ENCODE measurements around the gene GALNT10.

Gene GALNT10

GRCh38 chr5:154447089-154447725, 256.7 kb downstream of the GALNT10 start:
- no peak for TF ChIP-seq Cebpa-rat (IDR thresholded peaks at IDR 0.05)
- H3K9me3 ChIP-seq (replicated peaks in 1 of 11) = no peaks in the 10 kb centered on the region
- peak overlapping the region; percentile 95 to 99 (median 98) for H3K4me3 ChIP-seq
- H3K9ac ChIP-seq = peak overlapping the region; percentile 86 to 94 (median 91)
- peak overlapping the region; percentile 85 to 99 (median 96) for H3K4me2 ChIP-seq
- H3K36me3 ChIP-seq = peaks cover 27 to 43% (median 35%) of the 10 kb centered on the region in 11 experiments
- no peaks in the 10 kb centered on the region for H3K27me3 ChIP-seq
- peaks cover 43 to 60% (median 49%) of the 10 kb centered on the region in 11 experiments; a peak in 21 of 22 replicates for H4K20me1 ChIP-seq
- H3K27ac ChIP-seq = peak overlapping the region in 5 of 11 experiments; percentile 82 to 87 (median 84); a peak in 6 of 22 replicates
- peaks cover 34 to 48% (median 41%) of the 10 kb centered on the region in 10 experiments for H3K4me1 ChIP-seq

- Histone ChIP-seq H3K4me1 (peaks cover 29 to 37% (median 33%) of the 10 kb centered on the region in 10 experiments), H4K20me1 (peaks cover 43 to 77% (median 50%) of the 10 kb centered on the region in 11 experiments; a peak in 21 of 22 replicates), H3K4me3 (no peak overlapping the region), H3K27ac (no peak overlapping the region), H3K36me3 (peaks cover 43 to 59% (median 51%) of the 10 kb centered on the region in 11 experiments), H3K27me3 (no peaks in the 10 kb centered on the region), H3K9ac (no peak overlapping the region), H3K4me2 (peak overlapping the region; percentile 4 to 97 (median 93); a peak in 14 of 22 replicates), H3K9me3 (replicated peaks in 1 of 11) (no peaks in the 10 kb centered on the region)
- TF ChIP-seq Cebpa-rat (IDR thresholded peaks at IDR 0.05) = no peak
Measured at GRCh38 chr5:154449786-154450185, 259.3 kb downstream of the GALNT10 start.

GRCh38 chr5:154451957-154452356, 261.4 kb downstream of the GALNT10 start:
- Histone ChIP-seq H3K9ac (no peak overlapping the region), H3K27ac (no peak overlapping the region), H3K4me2 (no peak overlapping the region), H3K4me3 (no peak overlapping the region), H3K9me3 (replicated peaks in 1 of 11) (no peaks in the 10 kb centered on the region), H4K20me1 (peaks cover 33 to 67% (median 45%) of the 10 kb centered on the region in 11 experiments; a peak in 21 of 22 replicates), H3K27me3 (no peaks in the 10 kb centered on the region), H3K36me3 (peaks cover 65 to 81% (median 72%) of the 10 kb centered on the region in 11 experiments), H3K4me1 (peaks cover 25 to 35% (median 31%) of the 10 kb centered on the region in 10 experiments)
- no peak for TF ChIP-seq Cebpa-rat (IDR thresholded peaks at IDR 0.05)

- Histone ChIP-seq H3K36me3 (peaks cover 82 to 100% (median 87%) of the 10 kb centered on the region in 11 experiments), H3K4me1 (peaks cover 0 to 5% (median under 1%) of the 10 kb centered on the region in 10 experiments; a peak in 3 of 20 replicates), H4K20me1 (peaks cover 2 to 35% (median 13%) of the 10 kb centered on the region in 11 experiments; a peak in 19 of 22 replicates), H3K4me2 (no peak overlapping the region), H3K4me3 (no peak overlapping the region), H3K9ac (no peak overlapping the region), H3K9me3 (replicated peaks in 1 of 11) (no peaks in the 10 kb centered on the region), H3K27me3 (no peaks in the 10 kb centered on the region), H3K27ac (no peak overlapping the region)
- TF ChIP-seq Cebpa-rat (IDR thresholded peaks at IDR 0.05) = no peak
Measured at GRCh38 chr5:154455585-154455984, 265.1 kb downstream of the GALNT10 start.

GRCh38 chr5:154456540-154456939, 266.0 kb downstream of the GALNT10 start:
- no peak for TF ChIP-seq Cebpa-rat (IDR thresholded peaks at IDR 0.05)
- Histone ChIP-seq H4K20me1 (peaks cover 0 to 35% (median 13%) of the 10 kb centered on the region in 11 experiments; a peak in 11 of 22 replicates), H3K4me3 (no peak overlapping the region), H3K4me1 (peaks cover 0 to 12% (median 7%) of the 10 kb centered on the region in 10 experiments; a peak in 8 of 20 replicates), H3K36me3 (peaks cover 72 to 90% (median 78%) of the 10 kb centered on the region in 11 experiments), H3K9ac (no peak overlapping the region), H3K4me2 (no peak overlapping the region), H3K9me3 (replicated peaks in 1 of 11) (no peaks in the 10 kb centered on the region), H3K27me3 (no peaks in the 10 kb centered on the region), H3K27ac (no peak overlapping the region)

GRCh38 chr5:154459015-154459414, 268.5 kb downstream of the GALNT10 start:
- Histone ChIP-seq H3K27me3 (no peaks in the 10 kb centered on the region), H3K4me2 (no peak overlapping the region), H3K9me3 (replicated peaks in 1 of 11) (no peaks in the 10 kb centered on the region), H3K4me1 (peaks cover 0 to 12% (median 8%) of the 10 kb centered on the region in 10 experiments; a peak in 8 of 20 replicates), H4K20me1 (peaks cover 0 to 19% (median 9%) of the 10 kb centered on the region in 11 experiments; a peak in 6 of 22 replicates), H3K36me3 (peaks cover 47 to 66% (median 53%) of the 10 kb centered on the region in 11 experiments), H3K27ac (no peak overlapping the region), H3K4me3 (no peak overlapping the region), H3K9ac (no peak overlapping the region)
- no peak for TF ChIP-seq Cebpa-rat (IDR thresholded peaks at IDR 0.05)

GRCh38 chr5:154460172-154460571, 269.6 kb downstream of the GALNT10 start:
- Histone ChIP-seq H3K9ac (no peak overlapping the region), H3K27me3 (no peaks in the 10 kb centered on the region), H3K4me1 (peaks cover 0 to 16% (median 8%) of the 10 kb centered on the region in 10 experiments; a peak in 8 of 20 replicates), H3K4me2 (no peak overlapping the region), H3K36me3 (peaks cover 36 to 54% (median 42%) of the 10 kb centered on the region in 11 experiments), H4K20me1 (peaks cover 0 to 19% (median 9%) of the 10 kb centered on the region in 11 experiments; a peak in 6 of 22 replicates), H3K9me3 (replicated peaks in 1 of 11) (no peaks in the 10 kb centered on the region), H3K4me3 (no peak overlapping the region), H3K27ac (no peak overlapping the region)
- no peak for TF ChIP-seq Cebpa-rat (IDR thresholded peaks at IDR 0.05)

GRCh38 chr5:154461531-154461930, 271.0 kb downstream of the GALNT10 start:
- Histone ChIP-seq H3K36me3 (peaks cover 22 to 40% (median 28%) of the 10 kb centered on the region in 11 experiments), H3K4me2 (peak overlapping the region in 2 of 11 experiments; percentile 21 to 29; a peak in 1 of 22 replicates), H3K27me3 (no peaks in the 10 kb centered on the region), H3K9me3 (replicated peaks in 1 of 11) (no peaks in the 10 kb centered on the region), H3K4me3 (no peak overlapping the region), H3K9ac (no peak overlapping the region), H3K27ac (no peak overlapping the region), H3K4me1 (peaks cover 0 to 22% (median 7%) of the 10 kb centered on the region in 10 experiments; a peak in 8 of 20 replicates), H4K20me1 (peaks cover 0 to 19% (median 11%) of the 10 kb centered on the region in 11 experiments; a peak in 6 of 22 replicates)
- no peak for TF ChIP-seq Cebpa-rat (IDR thresholded peaks at IDR 0.05)

- no peak overlapping the region for H3K4me3 ChIP-seq
- H3K27me3 ChIP-seq = peaks cover 0 to 9% (median 4%) of the 10 kb centered on the region in 11 experiments; a peak in 9 of 22 replicates
- peaks cover 0 to 19% (median 12%) of the 10 kb centered on the region in 11 experiments; a peak in 6 of 22 replicates for H4K20me1 ChIP-seq
- H3K9ac ChIP-seq = no peak overlapping the region
- H3K36me3 ChIP-seq = peaks cover 0 to 11% (median 0%) of the 10 kb centered on the region in 11 experiments; a peak in 5 of 22 replicates
- H3K9me3 ChIP-seq (replicated peaks in 1 of 11) = no peaks in the 10 kb centered on the region
- TF ChIP-seq Cebpa-rat (IDR thresholded peaks at IDR 0.05) = no peak
- no peak overlapping the region for H3K27ac ChIP-seq
- peaks cover 0 to 22% (median 7%) of the 10 kb centered on the region in 10 experiments; a peak in 10 of 20 replicates for H3K4me1 ChIP-seq
- no peak overlapping the region for H3K4me2 ChIP-seq
Measured at GRCh38 chr5:154464438-154464837, 273.9 kb downstream of the GALNT10 start.
